ENCODE data around the gene GJD3. TPM values are rescaled to one million over a fixed set of nuclear protein-coding genes. Genes with fewer than 3 reads are reported as not detected.
"Not testable (repeated sequence)": the region's sequence is repeated elsewhere in the genome, so short reads cannot be mapped to it uniquely, and the experiment has no call there.

The GJD3 gene, protein sequence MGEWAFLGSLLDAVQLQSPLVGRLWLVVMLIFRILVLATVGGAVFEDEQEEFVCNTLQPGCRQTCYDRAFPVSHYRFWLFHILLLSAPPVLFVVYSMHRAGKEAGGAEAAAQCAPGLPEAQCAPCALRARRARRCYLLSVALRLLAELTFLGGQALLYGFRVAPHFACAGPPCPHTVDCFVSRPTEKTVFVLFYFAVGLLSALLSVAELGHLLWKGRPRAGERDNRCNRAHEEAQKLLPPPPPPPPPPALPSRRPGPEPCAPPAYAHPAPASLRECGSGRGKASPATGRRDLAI
- not detected for total RNA-seq

DNA sequence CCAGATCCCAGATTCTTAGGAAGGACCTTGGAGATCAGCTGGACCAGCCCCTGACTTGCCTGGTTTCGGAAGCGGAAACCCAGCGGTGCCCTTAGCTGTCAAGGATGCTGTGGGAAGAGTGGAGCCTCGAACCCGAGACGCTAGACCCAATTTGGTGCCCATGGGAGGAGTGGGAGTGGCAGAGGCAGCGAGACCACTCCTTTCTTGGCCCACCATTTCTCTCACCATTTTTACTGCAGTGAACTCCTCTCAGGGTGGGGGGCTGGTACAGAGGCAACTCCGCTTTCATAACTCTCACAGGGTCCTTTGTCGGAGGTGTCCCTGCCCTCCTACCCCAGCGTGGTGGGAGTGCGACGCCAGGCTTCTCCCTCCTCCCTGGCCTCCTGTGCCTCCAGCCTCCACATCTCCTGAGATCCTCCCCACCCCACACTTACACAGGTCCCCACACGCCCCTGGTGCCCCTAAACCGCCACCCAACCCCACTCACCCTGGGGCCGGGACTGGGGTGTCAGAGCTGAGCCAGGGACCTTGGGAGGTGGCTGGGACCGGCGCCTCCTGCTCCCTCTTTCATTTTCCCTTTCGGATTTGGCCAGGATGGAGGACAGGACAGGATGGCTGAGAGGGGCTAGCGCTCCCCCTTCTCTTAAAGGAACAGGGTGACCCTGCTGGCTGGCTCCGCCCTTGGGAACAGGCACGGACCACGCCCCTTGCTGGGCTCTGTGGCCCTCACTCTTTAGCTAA is at the start of gene GJD3:
Gene GJD3 (minus strand): TSS at position 617 of the 741 bp plus-strand sequence. CDS start 922 bp downstream, outside the sequence.
- DNase-seq (ENCODE audit: low spot score in 2 of 2) (peak; percentile 12 to 18), FAIRE-seq (no peak)

DNA sequence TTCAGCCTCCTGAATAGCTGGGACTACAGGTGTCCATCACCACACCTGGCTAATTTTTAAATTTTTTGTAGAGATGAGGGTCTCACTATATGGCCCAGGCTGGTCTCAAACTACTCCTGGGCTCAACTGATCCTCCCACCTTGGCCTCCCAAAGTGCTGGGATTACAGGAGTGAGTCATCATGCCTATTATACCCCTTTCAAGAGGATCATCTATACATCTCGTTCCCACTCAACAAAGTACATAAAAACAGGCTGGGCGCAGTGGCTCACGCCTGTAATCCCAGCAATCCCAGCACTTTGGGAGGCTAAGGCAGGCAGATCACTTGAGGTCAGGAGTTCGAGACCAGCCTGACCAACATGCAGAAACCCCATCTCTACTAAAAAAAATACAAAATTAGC is 49.8 kb upstream of the GJD3 start:
- not testable (repeated sequence) for DNase-seq (ENCODE audit: low spot score in 2 of 2); FAIRE-seq

DNA sequence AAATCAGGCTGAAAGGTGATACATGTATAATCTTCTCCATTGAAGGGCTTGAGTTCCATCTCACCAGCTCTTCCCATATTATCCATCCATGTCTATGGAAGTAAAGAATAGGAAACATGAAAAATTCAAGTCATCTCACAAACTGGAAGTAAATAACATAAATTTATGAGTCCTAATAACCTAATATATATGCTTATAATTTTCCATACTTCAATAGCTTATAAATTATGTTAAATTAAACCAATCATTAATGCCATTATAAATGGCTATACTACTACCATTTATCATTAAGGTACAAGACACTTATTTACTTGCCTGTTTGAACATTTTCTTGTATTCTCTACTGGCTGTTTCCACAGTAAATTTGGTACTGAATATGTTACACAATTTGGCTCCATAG is 48.3 kb upstream of the GJD3 start:
- DNase-seq (ENCODE audit: low spot score in 2 of 2), result no peak
- FAIRE-seq, result no peak

DNA sequence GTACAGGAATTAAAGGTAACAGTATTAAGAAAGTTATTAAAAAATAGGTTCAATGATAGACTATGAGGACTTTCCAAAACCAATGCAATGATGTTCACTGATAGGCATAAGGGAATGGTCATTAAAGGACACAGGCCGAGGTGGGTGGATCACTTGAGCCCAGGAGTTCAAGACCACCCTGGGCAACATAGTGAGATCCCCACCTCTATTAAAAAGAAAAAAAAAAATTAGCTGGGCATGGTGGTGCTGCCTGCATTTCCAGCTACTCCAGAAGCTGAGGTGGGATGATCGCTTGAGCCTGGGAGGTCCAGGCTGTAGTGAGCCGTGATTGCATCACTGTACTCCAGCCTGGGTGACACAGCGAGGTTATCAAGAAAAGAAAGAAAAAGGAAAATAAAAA is 47.3 kb upstream of the GJD3 start:
- no peak for FAIRE-seq

DNA sequence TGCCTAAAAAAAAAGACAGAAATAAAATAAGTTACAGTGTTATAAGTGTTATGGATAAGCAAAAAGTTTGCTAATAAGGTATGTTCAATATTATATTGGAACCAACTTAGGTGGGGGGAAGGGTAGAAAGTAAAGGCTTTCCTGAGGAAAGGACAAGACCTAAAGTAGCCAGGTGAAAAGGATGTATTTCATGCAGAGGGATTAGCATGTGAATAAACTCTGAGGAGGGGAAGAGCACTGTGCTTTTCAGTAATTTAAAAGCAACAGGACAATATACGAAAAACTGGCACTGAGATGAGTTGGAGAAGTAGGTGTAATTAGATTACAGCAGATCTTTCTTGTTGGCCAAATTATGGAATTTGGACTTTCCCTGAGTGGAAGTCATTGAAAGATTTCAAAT is 45.5 kb upstream of the GJD3 start:
- FAIRE-seq, result no peak
- DNase-seq (ENCODE audit: low spot score in 2 of 2), result no peak

More for the DNA sequence above, 47.3 kb upstream of the GJD3 start:
- DNase-seq (ENCODE audit: low spot score in 2 of 2), result no peak

DNA sequence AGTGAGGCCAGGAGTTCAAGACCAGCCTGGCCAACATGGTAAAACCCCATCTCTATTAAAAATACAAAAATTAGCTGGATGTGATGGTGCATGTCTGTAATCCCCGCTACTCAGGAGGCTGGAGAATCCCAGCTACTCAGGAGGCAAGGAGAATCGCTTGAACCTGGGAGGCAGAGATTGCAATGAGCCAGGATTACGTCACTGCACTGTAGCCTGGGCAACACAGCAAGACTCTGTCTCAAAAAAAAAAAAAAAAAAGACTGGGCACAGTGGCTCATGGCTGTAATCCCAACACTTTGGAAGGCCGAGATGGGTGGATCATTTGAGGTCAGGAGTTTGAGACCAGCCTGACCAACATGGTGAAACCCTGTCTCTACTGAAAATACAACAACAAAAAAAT is 45.0 kb upstream of the GJD3 start:
- not testable (repeated sequence) for FAIRE-seq; DNase-seq (ENCODE audit: low spot score in 2 of 2)

DNA sequence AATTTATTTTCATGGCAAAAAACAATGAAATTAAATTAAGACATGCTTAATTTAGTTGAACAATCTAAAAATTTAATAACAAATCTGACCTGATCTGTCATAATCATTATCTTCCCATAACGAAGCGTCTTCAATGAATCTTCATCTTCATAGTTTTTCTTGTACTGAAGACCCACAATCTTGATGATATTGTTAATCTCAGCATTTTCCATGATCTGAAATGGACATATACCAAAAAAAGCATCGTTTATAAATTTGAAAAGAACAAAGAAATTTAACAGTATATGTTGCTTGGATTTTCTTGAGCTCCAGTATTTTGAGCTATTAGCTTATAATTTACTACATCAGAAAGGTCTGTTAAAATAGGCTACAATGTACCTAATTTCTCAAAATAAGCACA is 42.9 kb upstream of the GJD3 start:
- DNase-seq (ENCODE audit: low spot score in 2 of 2) (no peak), FAIRE-seq (no peak)

DNA sequence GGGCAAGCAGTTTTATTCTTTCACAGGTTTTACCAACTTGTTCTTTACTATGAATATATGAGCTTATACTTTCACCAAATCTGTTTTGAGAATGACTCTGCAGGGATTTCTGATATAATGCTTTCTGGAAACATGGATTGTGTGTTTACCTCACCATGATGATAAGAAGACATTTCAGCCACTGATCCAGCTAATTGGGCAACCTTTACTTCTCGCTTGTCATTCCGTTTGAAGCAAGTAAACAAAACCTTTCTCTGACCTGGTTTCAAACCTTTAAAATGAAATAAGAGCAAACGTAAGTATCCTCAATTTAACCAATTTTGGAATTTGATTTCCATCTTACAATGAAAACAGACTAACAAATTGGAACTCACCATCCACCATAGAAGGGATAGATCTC is 39.5 kb upstream of the GJD3 start:
- FAIRE-seq, result no peak
- no peak for DNase-seq (ENCODE audit: low spot score in 2 of 2)

DNA sequence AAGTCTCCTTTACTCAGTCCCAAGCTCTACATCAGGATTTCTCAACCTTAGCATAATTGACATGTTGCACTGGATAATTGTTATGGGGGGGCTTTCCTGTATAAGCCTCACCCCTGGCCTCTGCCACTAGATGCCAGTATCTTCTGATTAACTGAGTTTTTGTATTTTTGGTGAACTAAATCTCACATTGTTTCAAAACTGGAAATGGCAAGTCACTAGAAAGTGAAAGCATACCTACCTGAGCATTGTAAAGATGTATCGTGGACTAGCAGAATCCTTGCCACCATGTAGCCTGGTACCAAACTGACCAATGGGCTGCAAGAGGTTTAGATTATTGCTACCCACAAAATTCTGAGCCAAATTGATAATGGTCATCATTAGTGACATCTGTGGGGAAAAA is 38.1 kb upstream of the GJD3 start:
- DNase-seq (ENCODE audit: low spot score in 2 of 2), result no peak

DNA sequence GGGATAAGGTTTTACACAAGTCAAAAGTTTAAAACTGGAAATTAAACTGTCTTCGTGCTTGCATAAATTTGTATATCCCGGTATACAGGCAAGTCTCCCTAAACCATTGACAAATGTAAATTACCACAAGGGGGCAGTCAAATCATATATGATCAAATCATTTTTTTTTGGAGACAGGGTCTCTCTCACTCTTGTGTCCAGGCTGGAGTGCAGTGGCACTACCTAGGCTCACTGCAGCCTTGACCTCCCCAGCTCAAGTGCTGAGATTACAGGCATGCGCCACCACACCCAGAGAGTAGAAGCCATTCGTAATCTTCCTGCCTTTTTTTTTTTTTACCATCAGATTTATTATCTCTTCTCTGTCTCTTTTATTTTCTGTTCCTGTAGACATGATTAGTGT is 34.6 kb upstream of the GJD3 start:
- DNase-seq (ENCODE audit: low spot score in 2 of 2) (peak in 1 of 2 donors; percentile 27), FAIRE-seq (no peak)

More for the DNA sequence above, 38.1 kb upstream of the GJD3 start:
- FAIRE-seq, result no peak

DNA sequence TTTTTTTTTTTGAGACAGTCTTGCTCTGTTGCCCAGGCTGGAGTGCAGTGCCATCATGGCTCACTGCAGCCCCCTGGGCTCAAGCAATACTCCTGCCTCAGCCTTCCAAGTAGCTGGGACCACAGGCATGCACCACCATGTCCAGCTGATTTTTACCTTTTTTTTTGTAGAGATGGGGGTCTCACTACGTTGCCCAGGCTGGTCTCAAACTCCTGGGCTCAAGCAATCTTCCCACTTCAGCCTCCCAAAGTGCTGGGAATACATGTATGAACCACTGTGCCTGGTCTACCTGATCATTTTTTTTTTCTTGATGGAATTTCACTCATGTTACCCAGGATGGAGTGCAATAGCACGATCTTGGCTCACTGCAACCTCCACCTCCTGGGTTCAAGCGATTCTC is 22.0 kb upstream of the GJD3 start:
- FAIRE-seq, result not testable (repeated sequence)

DNA sequence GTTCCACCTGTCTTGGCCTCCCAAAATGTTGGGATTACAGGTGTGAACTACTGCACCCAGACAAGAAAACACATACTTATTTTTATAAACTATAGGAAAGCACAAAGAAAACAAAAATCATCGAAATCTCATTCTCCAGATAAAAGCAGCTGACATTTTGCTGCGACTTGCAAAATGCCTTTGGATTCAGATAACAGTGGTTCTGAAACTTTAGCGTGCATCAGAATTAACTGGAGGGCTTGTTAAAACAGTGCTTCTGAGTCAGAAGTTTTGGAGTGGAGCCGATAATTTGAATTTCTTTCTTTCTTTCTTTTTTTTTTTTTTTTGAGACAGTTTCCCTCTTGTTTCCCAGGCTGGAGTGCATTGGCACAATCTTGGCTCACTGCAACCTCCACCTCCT is 17.7 kb upstream of the GJD3 start:
- FAIRE-seq, result no peak
- DNase-seq (ENCODE audit: low spot score in 2 of 2), result no peak

More for the DNA sequence above, 22.0 kb upstream of the GJD3 start:
- DNase-seq (ENCODE audit: low spot score in 2 of 2), result not testable (repeated sequence)

DNA sequence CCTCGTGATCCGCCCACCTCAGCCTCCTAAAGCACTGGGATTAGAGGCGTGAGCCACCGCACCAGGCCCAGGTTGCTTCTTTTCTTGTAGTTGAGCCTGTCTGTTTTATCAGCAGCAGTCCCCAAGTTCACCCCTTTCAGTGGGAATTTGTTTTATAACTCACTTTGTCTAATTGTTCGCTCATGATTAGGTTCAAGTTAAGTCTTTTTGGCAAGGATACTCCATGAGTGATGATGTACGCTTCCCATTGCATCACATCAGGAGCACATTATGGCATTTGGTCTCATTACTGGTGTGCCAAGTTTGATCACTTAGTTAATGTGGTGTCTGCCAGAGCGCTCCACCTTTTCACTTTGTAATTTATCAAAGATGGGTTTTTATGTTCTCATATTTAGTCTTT is 14.4 kb upstream of the GJD3 start:
- no peak for DNase-seq (ENCODE audit: low spot score in 2 of 2)
- FAIRE-seq, result no peak

DNA sequence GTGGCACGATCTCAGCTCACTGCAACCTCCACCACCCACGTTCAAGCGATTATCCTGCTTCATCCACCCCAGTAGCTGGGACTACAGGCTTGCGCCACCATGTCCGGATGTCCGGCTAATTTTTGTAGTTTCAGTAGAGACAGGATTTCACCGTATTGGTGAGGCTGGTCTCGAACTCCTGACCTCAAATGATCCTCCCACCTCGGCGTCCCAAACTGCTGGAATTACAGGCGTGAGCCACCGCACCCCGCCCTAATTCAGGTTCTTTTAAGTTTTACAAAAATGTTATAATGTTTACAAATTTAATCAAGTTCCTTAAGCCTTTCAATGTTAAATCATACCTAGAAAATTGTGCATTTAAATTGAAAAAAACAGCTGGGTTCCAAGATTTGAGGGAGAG is 13.3 kb upstream of the GJD3 start:
- FAIRE-seq (no peak), DNase-seq (ENCODE audit: low spot score in 2 of 2) (no peak)

DNA sequence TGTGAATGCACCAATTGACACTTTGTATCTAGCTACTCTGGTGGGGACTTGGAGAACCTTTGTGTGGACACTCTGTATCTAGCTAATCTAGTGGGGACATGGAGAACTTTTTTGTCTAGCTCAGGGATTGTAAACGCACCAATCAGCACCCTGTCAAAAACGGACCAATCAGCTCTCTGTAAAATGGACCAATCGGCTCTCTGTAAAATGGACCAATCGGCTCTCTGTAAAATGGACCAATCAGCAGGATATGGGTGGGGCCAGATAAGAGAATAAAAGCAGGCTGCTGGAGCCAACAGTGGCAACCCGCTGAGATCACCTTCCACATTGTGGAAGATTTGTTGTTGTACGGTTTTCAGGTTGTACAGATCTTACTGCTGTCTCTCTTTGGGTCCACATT is 12.0 kb upstream of the GJD3 start:
- FAIRE-seq; DNase-seq (ENCODE audit: low spot score in 2 of 2): not testable (repeated sequence)

DNA sequence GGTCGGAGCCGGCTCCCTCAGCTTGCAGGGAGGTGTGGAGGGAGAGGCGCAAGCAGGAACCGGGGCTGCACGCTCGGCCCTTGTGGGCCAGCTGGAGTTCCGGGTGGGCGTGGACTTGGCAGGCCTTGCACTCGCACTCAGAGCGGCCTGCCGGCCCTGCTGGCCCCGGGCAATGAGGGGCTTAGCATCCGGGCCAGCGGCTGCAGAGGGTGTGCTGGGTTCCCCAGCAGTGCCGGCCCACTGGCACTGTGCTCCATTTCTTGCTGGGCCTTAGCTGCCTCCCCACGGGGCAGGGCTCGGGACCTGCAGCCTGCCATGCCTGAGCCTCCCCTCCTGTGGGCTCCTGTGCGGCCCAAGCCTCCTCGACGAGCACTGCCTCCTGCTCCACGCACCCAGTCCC is 11.2 kb upstream of the GJD3 start:
- DNase-seq (ENCODE audit: low spot score in 2 of 2); FAIRE-seq: not testable (repeated sequence)

DNA sequence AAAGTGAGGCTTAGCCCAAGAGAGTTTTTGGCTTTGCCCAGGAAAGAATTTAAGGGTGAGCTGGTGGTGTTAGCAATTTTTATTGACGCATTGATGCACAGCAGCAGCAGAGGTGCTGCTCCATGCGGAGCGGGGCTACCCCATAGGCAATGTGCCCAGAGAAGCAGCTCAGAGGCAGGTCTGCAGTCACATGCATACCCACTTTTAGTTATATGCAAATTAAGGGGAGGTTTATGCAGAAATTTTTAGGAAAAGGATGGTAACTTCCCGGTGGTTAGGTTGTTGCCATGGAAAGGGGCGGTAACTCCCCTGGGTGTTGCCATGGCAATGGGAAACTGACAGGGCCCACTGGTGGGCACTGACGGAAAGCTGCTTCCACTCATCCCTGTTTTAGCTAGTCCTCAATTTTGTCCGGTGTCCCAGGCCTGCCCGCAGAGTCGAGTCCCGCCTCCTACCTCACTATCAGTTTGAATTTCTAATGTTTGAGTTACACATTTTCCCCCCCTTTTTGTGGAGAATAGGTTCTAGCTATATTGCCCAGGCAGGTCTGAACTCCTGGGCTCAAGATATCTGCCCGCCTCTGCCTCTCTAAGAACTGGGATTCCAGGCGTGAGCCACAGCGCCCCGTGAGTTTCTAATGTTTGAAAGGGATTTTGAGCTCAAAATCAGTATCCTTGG is 10.4 kb upstream of the GJD3 start:
- DNase-seq (ENCODE audit: low spot score in 2 of 2), result no peak
- FAIRE-seq, result no peak

DNA sequence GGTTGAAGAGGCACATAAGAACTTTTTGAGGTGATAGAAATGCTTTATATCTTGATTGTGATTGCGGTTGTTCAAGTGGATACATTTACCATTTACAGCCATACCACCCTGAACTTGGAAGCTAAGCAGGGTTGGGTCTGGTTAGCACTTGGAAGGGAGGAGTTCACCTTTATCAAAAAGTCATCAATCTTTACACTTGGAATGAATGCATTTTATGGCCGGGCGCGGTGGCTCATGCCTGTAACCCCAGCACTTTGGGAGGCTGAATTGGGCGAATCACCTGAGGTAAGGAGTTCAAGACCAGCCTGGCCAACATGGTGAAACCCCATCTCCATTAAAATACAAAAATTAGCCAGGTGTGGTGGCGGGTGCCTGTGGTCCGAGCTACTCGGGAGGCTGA is 9.5 kb upstream of the GJD3 start:
- DNase-seq (ENCODE audit: low spot score in 2 of 2) (no peak), FAIRE-seq (no peak)

DNA sequence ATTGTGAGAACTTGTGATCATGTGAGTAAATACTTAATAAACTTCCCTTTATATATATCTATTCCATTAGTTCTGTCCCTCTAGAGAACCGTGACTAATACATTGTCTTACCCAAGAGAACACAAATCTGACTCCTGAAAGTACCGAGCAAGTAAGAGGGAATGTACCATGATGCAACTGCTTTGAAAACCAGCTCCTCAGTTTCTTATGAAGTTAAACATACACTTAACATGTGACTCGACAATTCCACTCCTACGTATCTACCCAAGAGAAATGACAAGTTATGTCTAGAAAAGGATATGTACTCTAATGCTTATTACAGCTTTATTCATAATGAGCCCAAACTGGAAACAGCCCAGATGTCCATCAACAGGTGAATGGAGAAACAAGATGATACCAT is 8.8 kb upstream of the GJD3 start:
- DNase-seq (ENCODE audit: low spot score in 2 of 2) (no peak), FAIRE-seq (no peak)

DNA sequence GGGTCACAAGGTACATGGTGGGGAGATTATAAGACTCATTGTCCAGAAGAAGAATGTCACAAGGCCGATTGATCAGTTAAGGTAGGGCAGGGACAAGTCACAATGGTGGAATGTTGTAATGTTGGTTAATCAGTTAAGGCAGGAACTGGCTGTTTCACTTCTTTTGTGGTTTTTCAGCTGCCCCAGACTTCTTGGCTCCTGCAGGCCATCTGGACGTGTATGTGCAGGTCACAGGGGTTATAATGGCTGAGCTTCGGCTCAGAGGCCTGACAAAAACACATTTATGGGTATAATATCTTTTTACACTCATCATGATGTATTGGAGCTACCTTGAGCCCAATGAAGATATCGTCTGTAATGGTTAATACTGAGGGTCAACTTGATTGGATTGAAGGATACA is 8.1 kb upstream of the GJD3 start:
- not testable (repeated sequence) for FAIRE-seq; DNase-seq (ENCODE audit: low spot score in 2 of 2)

DNA sequence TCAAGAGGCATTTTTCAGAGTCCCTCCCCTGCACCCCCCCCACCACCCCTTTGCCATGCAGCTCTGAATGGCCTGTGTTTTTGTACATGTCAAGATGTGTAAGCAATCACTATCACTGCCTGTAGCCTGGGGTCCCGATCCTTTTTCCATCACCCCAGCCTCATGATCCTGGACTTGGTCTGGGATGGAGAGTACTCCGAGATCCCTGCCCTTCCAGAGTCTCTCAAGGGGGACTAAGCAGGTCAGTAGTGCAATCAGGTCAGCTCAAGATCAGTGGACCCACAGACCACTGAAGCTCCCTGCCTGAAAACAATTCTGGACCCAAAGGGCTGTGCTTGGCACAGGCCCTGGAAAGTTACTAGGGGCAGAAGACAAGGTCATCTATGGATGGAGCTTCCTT is 7.5 kb upstream of the GJD3 start:
- FAIRE-seq (no peak), DNase-seq (ENCODE audit: low spot score in 2 of 2) (no peak)

Data from frontal cortex (tissue), 4 donors.